Astrocyte (in vitro differentiated cells and primary cell): ENCODE data around the gene ASB2. TPM values are rescaled to one million over a fixed set of nuclear protein-coding genes. Genes with fewer than 3 reads are reported as not detected.

Experiments used
- DNase-seq: peaks from one replicate; pipeline ENCODE4 v3.0.0-alpha.2; 2010; ENCODE audit warnings: low read depth
- FAIRE-seq: peaks from 2 replicates; lab custom pipeline; 2011; peaks lifted over from hg19 to GRCh38; lab: Jason Lieb, UNC
- H2AFZ ChIP-seq: 2 replicates; pipeline ENCODE4 v1.6.0; 2012; ENCODE audit warnings: low read depth, low read length, inconsistent platforms
- H3K27ac ChIP-seq: 2 replicates; pipeline ENCODE4 v1.5.1; 2011; ENCODE audit warnings: low read depth, low read length, inconsistent platforms
- H3K27me3 ChIP-seq: 2 replicates; pipeline ENCODE4 v1.6.0; 2011; ENCODE audit warnings: low read length, inconsistent platforms; ENCODE audit not compliant: insufficient read depth
- H3K36me3 ChIP-seq: 2 replicates; pipeline ENCODE4 v1.5.1; 2011; ENCODE audit warnings: low read length, inconsistent platforms; ENCODE audit not compliant: insufficient read depth
- H3K4me1 ChIP-seq: 2 replicates; pipeline ENCODE4 v1.5.1; 2011; ENCODE audit warnings: low read length, inconsistent platforms; ENCODE audit not compliant: insufficient read depth
- H3K4me2 ChIP-seq: 2 replicates; pipeline ENCODE4 v1.6.0; 2012; ENCODE audit warnings: low read length, inconsistent platforms
- H3K4me3 ChIP-seq: 2 replicates; pipeline ENCODE4 v1.5.1; 2011; ENCODE audit warnings: low read depth, mild to moderate bottlenecking, low read length, inconsistent platforms; ENCODE audit not compliant: insufficient read depth
- H3K79me2 ChIP-seq: 2 replicates; pipeline ENCODE4 v1.6.0; 2012; ENCODE audit warnings: mild to moderate bottlenecking, low read length, inconsistent platforms; ENCODE audit not compliant: insufficient read depth
- H3K9ac ChIP-seq: 2 replicates; pipeline ENCODE4 v1.6.0; 2012; ENCODE audit warnings: mild to moderate bottlenecking, low read length, inconsistent platforms
- H3K9me3 ChIP-seq: 2 replicates; pipeline ENCODE4 v1.5.1; 2012; ENCODE audit warnings: low read depth, mild to moderate bottlenecking, low read length, inconsistent platforms; ENCODE audit not compliant: insufficient read depth
- H4K20me1 ChIP-seq: 2 replicates; pipeline ENCODE4 v1.6.0; 2012; ENCODE audit warnings: low read length, inconsistent platforms; ENCODE audit not compliant: insufficient read depth
- H3K27ac Mint-ChIP-seq: one replicate; pipeline ENCODE4 v1.8.0; 2021; ENCODE audit warnings: mild to moderate bottlenecking, mixed read lengths; ENCODE audit not compliant: unreplicated experiment
- H3K27me3 Mint-ChIP-seq: one replicate; pipeline ENCODE4 v1.8.0; 2021; ENCODE audit warnings: low read depth, mixed read lengths; ENCODE audit not compliant: unreplicated experiment
- H3K36me3 Mint-ChIP-seq: one replicate; pipeline ENCODE4 v1.8.0; 2021; ENCODE audit warnings: low read depth, mixed read lengths; ENCODE audit not compliant: unreplicated experiment
- H3K4me1 Mint-ChIP-seq: one replicate; pipeline ENCODE4 v1.8.0; 2021; ENCODE audit warnings: low read depth, mixed read lengths; ENCODE audit not compliant: unreplicated experiment
- H3K4me3 Mint-ChIP-seq: one replicate; pipeline ENCODE4 v1.8.0; 2021; ENCODE audit warnings: mild to moderate bottlenecking, moderate library complexity, mixed read lengths; ENCODE audit not compliant: unreplicated experiment
- H3K9me3 Mint-ChIP-seq: one replicate; pipeline ENCODE4 v1.8.0; 2021; ENCODE audit warnings: mild to moderate bottlenecking, mixed read lengths; ENCODE audit not compliant: unreplicated experiment
- CTCF ChIP-seq: IDR thresholded peaks from 2 replicates; pipeline ENCODE4 v1.5.1; 2011; ENCODE audit warnings: low read depth, mild to moderate bottlenecking, inconsistent platforms, low read length, moderate library complexity; ENCODE audit not compliant: insufficient read depth
- EZH2 ChIP-seq: IDR thresholded peaks from 2 replicates; pipeline ENCODE4 v1.6.1; 2012; ENCODE audit warnings: mild to moderate bottlenecking, low read length, inconsistent platforms; ENCODE audit not compliant: insufficient read depth
- total RNA-seq: library from RNA; stranded (reverse); gene quantifications from 2 replicates; pipeline ENCODE4 v1.2.1, GENCODE V29; 2021

ASB2 gene
- total RNA-seq, 1 donor from 2014 or later, result 0.25 TPM

- Mint-ChIP-seq H3K27me3 (peaks cover 15% of the 10 kb centered on the region), H3K9me3 (peaks cover 3% of the 10 kb centered on the region), H3K36me3 (no peaks in the 10 kb centered on the region), H3K4me1 (peaks cover 8% of the 10 kb centered on the region), H3K27ac (no peak overlapping the region), H3K4me3 (no peak overlapping the region)
- DNase-seq (no peak), FAIRE-seq (no peak)
- no peaks in the 10 kb centered on the region for H3K4me1 ChIP-seq
- H3K4me2 ChIP-seq, result no peak overlapping the region
- no peaks in the 10 kb centered on the region for H3K9me3 ChIP-seq
- H3K79me2 ChIP-seq, result no peaks in the 10 kb centered on the region
- no peak overlapping the region for H3K27ac ChIP-seq
- H3K36me3 ChIP-seq, result no peaks in the 10 kb centered on the region
- H2AFZ ChIP-seq, result no peak overlapping the region
- no peak overlapping the region for H3K9ac ChIP-seq
- no peak for TF ChIP-seq CTCF
- TF ChIP-seq EZH2, result no peak
- H3K27me3 ChIP-seq, result peaks cover 2% of the 10 kb centered on the region
- H4K20me1 ChIP-seq, result no peaks in the 10 kb centered on the region
- no peak overlapping the region for H3K4me3 ChIP-seq
These were observed 74.6 kb downstream of the ASB2 start for GRCh38 chr14:93901813-93902212.

GRCh38 chr14:93898731-93899130, 77.6 kb downstream of the ASB2 start:
- no peak for FAIRE-seq
- H3K4me1 ChIP-seq, result no peaks in the 10 kb centered on the region

More at GRCh38 chr14:93898731-93899130, 77.6 kb downstream of the ASB2 start:
- Histone ChIP-seq H3K4me3 (no peak overlapping the region), H3K79me2 (no peaks in the 10 kb centered on the region), H3K36me3 (no peaks in the 10 kb centered on the region), H3K27ac (no peak overlapping the region), H4K20me1 (no peaks in the 10 kb centered on the region), H3K9me3 (no peaks in the 10 kb centered on the region), H3K27me3 (peaks cover 2% of the 10 kb centered on the region), H3K4me2 (no peak overlapping the region), H3K9ac (no peak overlapping the region), H2AFZ (no peak overlapping the region)
- Mint-ChIP-seq H3K9me3 (peaks cover 3% of the 10 kb centered on the region), H3K4me3 (no peak overlapping the region), H3K27ac (no peak overlapping the region), H3K36me3 (no peaks in the 10 kb centered on the region), H3K27me3 (peaks cover 18% of the 10 kb centered on the region), H3K4me1 (no peaks in the 10 kb centered on the region)
- DNase-seq, result no peak
- no peak for TF ChIP-seq EZH2
- no peak for TF ChIP-seq CTCF
